Retinal pigment epithelial cell (primary cell): Measurements from ENCODE around the gene NUP62.
A peak's percentile ranks its signal among the peaks of the same experiment; 100 is the strongest.

Source experiments
- DNase-seq: peaks from one replicate; pipeline ENCODE4 v3.0.0-alpha.2; 2010; ENCODE audit warnings: low read depth
- H3K4me3 ChIP-seq: 2 replicates; pipeline ENCODE4 v1.5.1; 2011; ENCODE audit warnings: mild to moderate bottlenecking, low read length, control low read depth, moderate library complexity
- CTCF ChIP-seq: conservative IDR thresholded peaks from 2 replicates; pipeline ENCODE4 v1.5.1; 2011; ENCODE audit warnings: low read depth, low read length, control low read depth, inconsistent platforms

NUP62 gene

GRCh38 chr19:49877020-49877878 lies 52.1 kb downstream of the NUP62 start, which contains the start of the genes AKT1S1 and TBC1D17:
Gene AKT1S1, minus strand, starts transcription at chr19:49877355. Its CDS starts 4,060 bp downstream, at chr19:49873295.
Gene TBC1D17, plus strand, starts transcription at chr19:49877702. Its CDS starts 22 bp downstream, at chr19:49877724.
- peak; percentile 100 for DNase-seq
- TF ChIP-seq CTCF = no peak
- H3K4me3 ChIP-seq = peak within 1 kb of the TSS; percentile 99

GRCh38 chr19:49876422-49877019 lies 52.8 kb downstream of the NUP62 start:
- peak; percentile 96 for DNase-seq
- no peak for TF ChIP-seq CTCF
- H3K4me3 ChIP-seq = peak overlapping the region; percentile 99

- peak overlapping the region; percentile 99 for H3K4me3 ChIP-seq
- no peak for DNase-seq
- TF ChIP-seq CTCF = no peak
These were observed 53.4 kb downstream of the NUP62 start for GRCh38 chr19:49875857-49876421.

GRCh38 chr19:49875177-49875576 lies 54.1 kb downstream of the NUP62 start:
- DNase-seq = no peak
- H3K4me3 ChIP-seq = peak overlapping the region; percentile 99
- no peak for TF ChIP-seq CTCF

GRCh38 chr19:49874503-49875157 lies 54.7 kb downstream of the NUP62 start:
- no peak for TF ChIP-seq CTCF
- no peak overlapping the region for H3K4me3 ChIP-seq
- no peak for DNase-seq

GRCh38 chr19:49873834-49874233 lies 55.5 kb downstream of the NUP62 start:
- DNase-seq = no peak
- TF ChIP-seq CTCF = no peak
- H3K4me3 ChIP-seq = no peak overlapping the region
